Measurements from ENCODE around the gene KAT6B.
A peak's percentile ranks its signal among the peaks of the same experiment; 100 is the strongest.

The KAT6B gene

GRCh38 chr10:74824184-74824899 is 2.1 kb upstream of the KAT6B start:
- peak; percentile 28 for DNase-seq

- no peak for DNase-seq
Measured at GRCh38 chr10:74824900-74825370, 1.5 kb upstream of the KAT6B start.

GRCh38 chr10:74825371-74826141 is 844 bp upstream of the KAT6B start:
- DNase-seq: peak; percentile 60

- no peak for DNase-seq
Measured at GRCh38 chr10:74827045-74827441, 643 bp downstream of the KAT6B start.

GRCh38 chr10:74827694-74828093 is 1.3 kb downstream of the KAT6B start:
- DNase-seq: no peak

GRCh38 chr10:74828946-74829345 is 2.5 kb downstream of the KAT6B start:
- no peak for DNase-seq

- DNase-seq: no peak
Measured at GRCh38 chr10:74831518-74832120, 5.2 kb downstream of the KAT6B start.

GRCh38 chr10:74835963-74836362 is 9.6 kb downstream of the KAT6B start:
- DNase-seq: no peak

GRCh38 chr10:74836877-74837276 is 10.5 kb downstream of the KAT6B start:
- no peak for DNase-seq

- DNase-seq: no peak
Measured at GRCh38 chr10:74837743-74838142, 11.3 kb downstream of the KAT6B start.

- DNase-seq: no peak
Measured at GRCh38 chr10:74839708-74840107, 13.3 kb downstream of the KAT6B start.

- no peak for DNase-seq
Measured at GRCh38 chr10:74841265-74841973, 15.0 kb downstream of the KAT6B start.

GRCh38 chr10:74842301-74842954 is 16.0 kb downstream of the KAT6B start:
- DNase-seq: no peak

- no peak for DNase-seq
Measured at GRCh38 chr10:74846958-74847357, 20.6 kb downstream of the KAT6B start.

- DNase-seq: no peak
Measured at GRCh38 chr10:74851831-74852230, 25.4 kb downstream of the KAT6B start.

- no peak for DNase-seq
Measured at GRCh38 chr10:74852381-74852780, 26.0 kb downstream of the KAT6B start.

- no peak for DNase-seq
Measured at GRCh38 chr10:74854610-74855009, 28.2 kb downstream of the KAT6B start.

GRCh38 chr10:74855027-74855426 is 28.6 kb downstream of the KAT6B start:
- DNase-seq: no peak

- DNase-seq: no peak
Measured at GRCh38 chr10:74855439-74855838, 29.0 kb downstream of the KAT6B start.

GRCh38 chr10:74856940-74857339 is 30.5 kb downstream of the KAT6B start:
- no peak for DNase-seq

- no peak for DNase-seq
Measured at GRCh38 chr10:74857586-74857985, 31.2 kb downstream of the KAT6B start.

GRCh38 chr10:74859546-74859945 is 33.1 kb downstream of the KAT6B start:
- DNase-seq: no peak

GRCh38 chr10:74862625-74863024 is 36.2 kb downstream of the KAT6B start:
- no peak for DNase-seq

All from CD4-positive, alpha-beta T cell treated with Interleukin-10 for 1 hour (primary cell).